Measurements from ENCODE around the gene FBXW7. TPM values are rescaled to one million over a fixed set of nuclear protein-coding genes. Genes with fewer than 3 reads are reported as not detected.

Gene FBXW7
- total and polyA plus RNA-seq, 2 donors: 27.2 to 114 TPM

DNA sequence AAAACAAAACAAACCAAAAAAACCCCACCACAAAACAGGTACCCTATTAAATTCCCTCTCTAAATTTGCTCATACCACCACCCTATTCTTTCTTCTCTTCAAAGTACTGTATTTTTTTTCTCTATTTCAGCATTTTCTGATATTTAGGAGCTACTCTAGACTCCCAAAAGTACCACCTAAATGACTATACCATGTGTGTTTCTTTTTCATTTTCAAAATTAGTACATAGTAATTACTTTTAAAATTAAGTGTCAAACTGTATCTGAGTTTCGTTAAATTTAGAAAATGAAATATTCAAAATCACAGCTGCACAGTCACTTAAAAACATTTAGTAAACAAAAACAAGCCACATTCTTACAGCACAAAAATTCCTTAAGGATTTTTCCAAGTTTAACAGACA, 161.7 kb downstream of the FBXW7 start:
- WGBS: 96% methylated on average over 1 of the region's 1 CpG

DNA sequence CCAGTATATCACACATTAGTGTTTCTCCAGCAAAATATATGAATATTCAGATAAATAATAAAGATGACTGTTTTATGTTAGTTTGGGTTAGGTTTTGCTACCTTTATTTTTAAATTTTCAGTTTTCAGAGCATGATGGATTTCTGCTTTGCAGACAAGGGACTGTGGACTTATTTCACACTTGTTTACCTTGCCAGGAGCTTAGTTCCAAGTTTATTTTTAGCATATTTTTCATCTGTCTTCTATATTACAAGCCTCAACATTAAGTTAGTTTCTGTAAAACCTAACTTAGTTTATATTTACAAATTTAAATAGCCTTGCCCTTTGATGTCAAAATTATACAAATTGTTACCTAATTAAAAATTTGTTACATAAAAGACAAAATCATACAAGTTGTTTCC, 163.4 kb downstream of the FBXW7 start:
- Histone ChIP-seq H3K36me3 (ENCODE audit: control insufficient read depth in 2 of 2, insufficient read depth in 2 of 2, low read length in 1 of 2) (no peaks in the 10 kb centered on the region), H3K4me3 (ENCODE audit: low read length in 2 of 2) (no peak overlapping the region), H3K27me3 (ENCODE audit: control insufficient read depth in 2 of 2, insufficient read depth in 1 of 2, low read length in 1 of 2) (no peaks in the 10 kb centered on the region), H3K9me3 (ENCODE audit: control insufficient read depth in 2 of 2, insufficient read depth in 1 of 2, low read length in 1 of 2) (no peaks in the 10 kb centered on the region), H3K4me1 (ENCODE audit: control insufficient read depth in 2 of 2, insufficient read depth in 2 of 2, low read length in 2 of 2) (peaks cover 0 to 5% of the 10 kb centered on the region in 2 donors), H3K27ac (ENCODE audit: low read depth in 1 of 2, low read length in 1 of 2) (no peak overlapping the region)
- no peak for DNase-seq (ENCODE audit: low read depth in 6 of 9, low spot score in 9 of 9)

More for the DNA sequence above, 161.7 kb downstream of the FBXW7 start:
- Histone ChIP-seq H3K4me3 (ENCODE audit: low read length in 2 of 2) (no peak overlapping the region), H3K27ac (ENCODE audit: low read depth in 1 of 2, low read length in 1 of 2) (no peak overlapping the region), H3K9me3 (ENCODE audit: control insufficient read depth in 2 of 2, insufficient read depth in 1 of 2, low read length in 1 of 2) (no peaks in the 10 kb centered on the region), H3K27me3 (ENCODE audit: control insufficient read depth in 2 of 2, insufficient read depth in 1 of 2, low read length in 1 of 2) (no peaks in the 10 kb centered on the region), H3K4me1 (ENCODE audit: control insufficient read depth in 2 of 2, insufficient read depth in 2 of 2, low read length in 2 of 2) (peaks cover 0 to 2% of the 10 kb centered on the region in 2 donors), H3K36me3 (ENCODE audit: control insufficient read depth in 2 of 2, insufficient read depth in 2 of 2, low read length in 1 of 2) (no peaks in the 10 kb centered on the region)
- DNase-seq (ENCODE audit: low read depth in 6 of 9, low spot score in 9 of 9): no peak

DNA sequence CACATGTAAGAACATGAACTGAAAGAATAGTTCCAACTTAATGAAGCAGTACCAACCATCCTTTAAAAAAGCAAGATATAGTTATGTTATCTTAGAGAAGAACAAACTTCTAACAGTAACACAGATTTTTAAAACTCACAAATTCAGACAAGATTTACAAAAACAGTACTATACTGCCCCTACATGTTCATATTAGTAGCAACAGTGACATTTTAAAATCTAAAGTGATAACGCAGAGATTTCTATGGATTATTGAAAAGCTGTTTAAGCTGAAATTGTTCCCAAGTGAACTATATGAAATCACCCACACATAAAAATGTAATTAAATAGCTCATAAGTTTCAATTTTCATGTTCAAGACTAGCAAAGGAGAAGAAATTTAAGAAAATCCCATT, 166.0 kb downstream of the FBXW7 start:
- DNase-seq (ENCODE audit: low read depth in 6 of 9, low spot score in 9 of 9): peak in 1 of 9 donors; percentile 34
- Histone ChIP-seq H3K4me1 (ENCODE audit: control insufficient read depth in 2 of 2, insufficient read depth in 2 of 2, low read length in 2 of 2) (peaks cover 0 to 5% of the 10 kb centered on the region in 2 donors), H3K9me3 (ENCODE audit: control insufficient read depth in 2 of 2, insufficient read depth in 1 of 2, low read length in 1 of 2) (no peaks in the 10 kb centered on the region), H3K27me3 (ENCODE audit: control insufficient read depth in 2 of 2, insufficient read depth in 1 of 2, low read length in 1 of 2) (no peaks in the 10 kb centered on the region), H3K27ac (ENCODE audit: low read depth in 1 of 2, low read length in 1 of 2) (no peak overlapping the region), H3K4me3 (ENCODE audit: low read length in 2 of 2) (no peak overlapping the region), H3K36me3 (ENCODE audit: control insufficient read depth in 2 of 2, insufficient read depth in 2 of 2, low read length in 1 of 2) (peaks cover 0 to 5% of the 10 kb centered on the region in 2 donors)
- 96% methylated on average over 1 of the region's 1 CpG for WGBS

DNA sequence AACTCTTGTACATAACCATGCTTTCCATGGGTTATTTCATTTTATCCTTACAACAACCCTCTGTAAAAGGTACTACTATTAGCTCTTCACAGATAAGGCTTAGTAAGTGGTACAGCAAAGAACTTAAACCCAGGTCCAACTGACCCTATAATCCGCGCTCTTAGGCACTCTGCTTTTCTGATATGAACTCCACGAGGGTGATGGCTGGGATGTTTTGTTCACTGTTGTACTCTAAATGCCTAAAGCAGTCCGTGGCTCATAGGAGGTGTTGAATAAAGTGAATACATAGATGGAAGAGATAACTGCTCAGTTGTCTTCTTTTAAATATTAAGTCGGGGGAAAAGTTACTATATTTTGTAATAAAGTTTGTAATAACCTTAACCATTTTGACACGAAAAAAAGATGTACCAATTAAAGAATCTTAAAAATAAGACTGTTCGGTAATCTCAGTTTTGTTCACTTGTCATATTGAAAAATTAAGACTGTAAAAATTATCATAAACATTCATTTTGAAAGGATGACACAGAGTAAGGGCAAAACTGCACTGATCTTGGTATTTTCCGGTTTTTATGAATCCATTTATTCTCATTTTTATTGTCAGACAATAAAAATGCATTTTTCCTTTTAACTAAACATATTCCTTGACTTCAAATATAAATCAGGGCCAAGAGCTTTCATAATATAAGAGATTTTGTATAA, 166.5 kb downstream of the FBXW7 start:
- Histone ChIP-seq H3K36me3 (ENCODE audit: control insufficient read depth in 2 of 2, insufficient read depth in 2 of 2, low read length in 1 of 2) (peaks cover 0 to 5% of the 10 kb centered on the region in 2 donors), H3K9me3 (ENCODE audit: control insufficient read depth in 2 of 2, insufficient read depth in 1 of 2, low read length in 1 of 2) (no peaks in the 10 kb centered on the region), H3K4me3 (ENCODE audit: low read length in 2 of 2) (no peak overlapping the region), H3K27me3 (ENCODE audit: control insufficient read depth in 2 of 2, insufficient read depth in 1 of 2, low read length in 1 of 2) (no peaks in the 10 kb centered on the region), H3K27ac (ENCODE audit: low read depth in 1 of 2, low read length in 1 of 2) (no peak overlapping the region), H3K4me1 (ENCODE audit: control insufficient read depth in 2 of 2, insufficient read depth in 2 of 2, low read length in 2 of 2) (peaks cover 0 to 5% of the 10 kb centered on the region in 2 donors)
- 93% methylated on average over 8 of the region's 8 CpGs for WGBS
- DNase-seq (ENCODE audit: low read depth in 6 of 9, low spot score in 9 of 9): no peak

DNA sequence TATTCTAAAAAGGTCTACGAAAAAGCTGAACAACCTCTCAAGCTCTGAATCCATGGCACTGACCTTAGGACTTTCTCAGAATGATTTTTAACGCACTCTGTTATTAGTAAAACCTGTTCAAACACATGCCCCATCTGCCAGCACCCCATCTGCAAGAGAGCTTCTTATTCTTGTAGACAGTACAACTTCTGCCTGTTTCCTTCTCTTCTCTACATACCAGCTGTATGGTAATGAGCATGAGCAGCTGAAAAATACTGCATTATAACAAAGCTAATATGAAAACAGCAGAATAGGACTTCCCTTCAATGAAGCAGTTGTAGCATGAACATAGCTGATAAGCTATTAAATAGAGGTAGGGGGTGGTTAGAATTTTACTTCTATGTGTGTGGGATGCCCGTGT, 167.9 kb downstream of the FBXW7 start:
- Histone ChIP-seq H3K9me3 (ENCODE audit: control insufficient read depth in 2 of 2, insufficient read depth in 1 of 2, low read length in 1 of 2) (no peaks in the 10 kb centered on the region), H3K27ac (ENCODE audit: low read depth in 1 of 2, low read length in 1 of 2) (no peak overlapping the region), H3K36me3 (ENCODE audit: control insufficient read depth in 2 of 2, insufficient read depth in 2 of 2, low read length in 1 of 2) (peaks cover 0 to 5% of the 10 kb centered on the region in 2 donors), H3K4me1 (ENCODE audit: control insufficient read depth in 2 of 2, insufficient read depth in 2 of 2, low read length in 2 of 2) (peaks cover 0 to 5% of the 10 kb centered on the region in 2 donors), H3K4me3 (ENCODE audit: low read length in 2 of 2) (no peak overlapping the region), H3K27me3 (ENCODE audit: control insufficient read depth in 2 of 2, insufficient read depth in 1 of 2, low read length in 1 of 2) (no peaks in the 10 kb centered on the region)
- peak in 1 of 9 donors; percentile 35 for DNase-seq (ENCODE audit: low read depth in 6 of 9, low spot score in 9 of 9)
- 95% methylated on average over 3 of the region's 3 CpGs for WGBS

DNA sequence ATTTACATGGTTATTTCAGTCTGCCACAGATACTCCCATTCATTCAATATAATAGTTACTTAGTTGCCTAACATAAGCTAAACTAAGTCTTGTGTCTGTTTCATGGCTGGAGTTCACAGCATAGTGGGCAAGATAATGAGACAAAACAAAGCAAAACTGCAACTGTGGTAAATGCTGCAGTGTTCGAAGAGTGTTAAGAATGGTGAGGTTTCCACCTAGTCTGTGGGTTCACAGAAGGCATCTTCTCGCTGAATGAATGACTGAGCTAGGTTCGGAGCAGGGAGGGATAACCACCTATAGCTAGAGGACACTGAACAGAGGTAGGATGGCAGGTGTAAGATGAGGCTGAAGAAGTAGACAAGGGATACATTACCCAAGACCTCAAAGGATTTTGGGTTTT, 171.0 kb downstream of the FBXW7 start:
- H3K36me3 ChIP-seq (ENCODE audit: control insufficient read depth in 2 of 2, insufficient read depth in 2 of 2, low read length in 1 of 2): peaks cover 0 to 5% of the 10 kb centered on the region in 2 donors
- H3K27ac ChIP-seq (ENCODE audit: low read depth in 1 of 2, low read length in 1 of 2): no peak overlapping the region
- no peaks in the 10 kb centered on the region for H3K9me3 ChIP-seq (ENCODE audit: control insufficient read depth in 2 of 2, insufficient read depth in 1 of 2, low read length in 1 of 2)
- no peaks in the 10 kb centered on the region for H3K27me3 ChIP-seq (ENCODE audit: control insufficient read depth in 2 of 2, insufficient read depth in 1 of 2, low read length in 1 of 2)
- H3K4me3 ChIP-seq (ENCODE audit: low read length in 2 of 2): no peak overlapping the region
- peaks cover 0 to 5% of the 10 kb centered on the region in 2 donors for H3K4me1 ChIP-seq (ENCODE audit: control insufficient read depth in 2 of 2, insufficient read depth in 2 of 2, low read length in 2 of 2)
- DNase-seq (ENCODE audit: low read depth in 6 of 9, low spot score in 9 of 9): no peak
- 98% methylated on average over 3 of the region's 3 CpGs for WGBS

DNA sequence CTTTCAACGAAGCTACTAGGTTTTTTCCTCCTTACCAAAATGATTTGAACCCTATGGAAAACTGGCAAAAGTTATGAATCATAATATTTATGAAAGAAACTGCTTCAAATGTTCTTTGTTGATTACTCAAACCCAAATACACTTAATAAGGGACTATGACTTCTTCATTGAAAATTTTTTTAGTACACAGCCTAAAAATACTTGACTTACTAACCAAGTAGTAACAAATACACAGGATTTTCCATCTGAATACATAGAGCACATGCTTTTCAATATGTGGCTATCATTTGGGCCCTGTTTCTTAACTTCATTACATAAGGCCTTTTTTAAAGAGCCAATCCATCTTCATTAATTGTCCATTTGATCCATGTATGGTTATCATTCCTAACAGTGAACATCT, 171.5 kb downstream of the FBXW7 start:
- 91% methylated on average over 1 of the region's 1 CpG for WGBS
- H3K4me3 ChIP-seq (ENCODE audit: low read length in 2 of 2): no peak overlapping the region
- no peaks in the 10 kb centered on the region for H3K27me3 ChIP-seq (ENCODE audit: control insufficient read depth in 2 of 2, insufficient read depth in 1 of 2, low read length in 1 of 2)
- peaks cover 0 to 5% of the 10 kb centered on the region in 2 donors for H3K36me3 ChIP-seq (ENCODE audit: control insufficient read depth in 2 of 2, insufficient read depth in 2 of 2, low read length in 1 of 2)
- DNase-seq (ENCODE audit: low read depth in 6 of 9, low spot score in 9 of 9): no peak
- no peak overlapping the region for H3K27ac ChIP-seq (ENCODE audit: low read depth in 1 of 2, low read length in 1 of 2)
- peaks cover 0 to 5% of the 10 kb centered on the region in 2 donors for H3K4me1 ChIP-seq (ENCODE audit: control insufficient read depth in 2 of 2, insufficient read depth in 2 of 2, low read length in 2 of 2)
- no peaks in the 10 kb centered on the region for H3K9me3 ChIP-seq (ENCODE audit: control insufficient read depth in 2 of 2, insufficient read depth in 1 of 2, low read length in 1 of 2)

DNA sequence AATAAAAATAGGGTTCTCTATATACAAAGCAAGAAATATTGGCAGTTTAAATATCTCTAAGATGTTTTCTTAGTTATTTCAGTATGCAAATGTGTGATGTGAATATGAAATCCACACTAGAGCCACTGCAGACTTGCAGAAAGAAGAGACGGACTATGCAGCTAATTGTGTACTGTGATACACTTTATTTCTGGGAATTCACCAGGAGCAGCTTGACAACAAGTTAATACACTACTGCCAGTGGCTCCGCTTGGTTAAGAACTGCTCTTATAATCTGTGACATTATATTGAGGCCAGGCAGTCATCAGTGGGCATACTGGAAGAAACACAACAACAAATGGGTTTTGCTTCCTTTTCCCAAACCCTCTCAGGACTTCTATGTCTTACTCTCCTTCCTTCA, 172.0 kb downstream of the FBXW7 start:
- Histone ChIP-seq H3K36me3 (ENCODE audit: control insufficient read depth in 2 of 2, insufficient read depth in 2 of 2, low read length in 1 of 2) (peaks cover 0 to 5% of the 10 kb centered on the region in 2 donors), H3K4me1 (ENCODE audit: control insufficient read depth in 2 of 2, insufficient read depth in 2 of 2, low read length in 2 of 2) (peaks cover 0 to 2% of the 10 kb centered on the region in 2 donors), H3K27me3 (ENCODE audit: control insufficient read depth in 2 of 2, insufficient read depth in 1 of 2, low read length in 1 of 2) (no peaks in the 10 kb centered on the region), H3K4me3 (ENCODE audit: low read length in 2 of 2) (no peak overlapping the region), H3K27ac (ENCODE audit: low read depth in 1 of 2, low read length in 1 of 2) (no peak overlapping the region), H3K9me3 (ENCODE audit: control insufficient read depth in 2 of 2, insufficient read depth in 1 of 2, low read length in 1 of 2) (no peaks in the 10 kb centered on the region)
- DNase-seq (ENCODE audit: low read depth in 6 of 9, low spot score in 9 of 9): no peak
- WGBS: 98% methylated on average over 2 of the region's 2 CpGs

DNA sequence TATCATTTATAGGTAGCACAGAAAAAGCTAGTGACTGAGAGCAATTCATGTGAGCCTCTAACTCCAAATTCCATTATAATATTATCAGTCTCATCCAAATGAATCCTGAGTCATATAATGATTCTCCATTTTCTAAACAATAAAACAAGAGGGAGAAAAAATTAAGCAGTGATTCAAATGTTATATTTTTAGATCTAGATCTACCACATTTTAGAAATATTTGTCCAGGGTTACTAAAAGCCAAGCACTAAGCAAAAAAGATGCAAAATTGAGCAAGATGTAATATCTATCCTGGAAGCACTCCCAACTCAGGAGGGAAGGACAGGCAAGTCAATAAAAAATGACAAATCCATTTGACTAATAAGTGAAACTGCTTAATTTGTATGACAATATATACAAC, 172.8 kb downstream of the FBXW7 start:
- no peak overlapping the region for H3K4me3 ChIP-seq (ENCODE audit: low read length in 2 of 2)
- H3K27me3 ChIP-seq (ENCODE audit: control insufficient read depth in 2 of 2, insufficient read depth in 1 of 2, low read length in 1 of 2): no peaks in the 10 kb centered on the region
- peaks cover 0 to under 1% of the 10 kb centered on the region in 2 donors for H3K4me1 ChIP-seq (ENCODE audit: control insufficient read depth in 2 of 2, insufficient read depth in 2 of 2, low read length in 2 of 2)
- no peaks in the 10 kb centered on the region for H3K9me3 ChIP-seq (ENCODE audit: control insufficient read depth in 2 of 2, insufficient read depth in 1 of 2, low read length in 1 of 2)
- no peak for DNase-seq (ENCODE audit: low read depth in 6 of 9, low spot score in 9 of 9)
- H3K36me3 ChIP-seq (ENCODE audit: control insufficient read depth in 2 of 2, insufficient read depth in 2 of 2, low read length in 1 of 2): peaks cover 0 to 5% of the 10 kb centered on the region in 2 donors
- H3K27ac ChIP-seq (ENCODE audit: low read depth in 1 of 2, low read length in 1 of 2): no peak overlapping the region

Measured in thymus (tissue), 11 donors.